ENCODE data around the gene SELL. TPM values are rescaled to one million over a fixed set of nuclear protein-coding genes. Genes with fewer than 3 reads are reported as not detected.

SELL gene
- total RNA-seq, 1 donor = not detected

- no peak for DNase-seq (ENCODE audit: low read depth)
- H3K4me3 ChIP-seq (ENCODE audit: low read depth, low read length) = no peak overlapping the region
- no peak for TF ChIP-seq CTCF (IDR thresholded peaks at IDR 0.05; ENCODE audit: insufficient read depth, low read depth, low read length)
Observed at GRCh38 chr1:169707912-169708604, 3.4 kb downstream of the SELL start.

- DNase-seq (ENCODE audit: low read depth) = no peak
- no peak overlapping the region for H3K4me3 ChIP-seq (ENCODE audit: low read depth, low read length)
- TF ChIP-seq CTCF (IDR thresholded peaks at IDR 0.05; ENCODE audit: insufficient read depth, low read depth, low read length) = no peak
Observed at GRCh38 chr1:169704797-169705196, 6.6 kb downstream of the SELL start.

GRCh38 chr1:169701261-169702005, 10.0 kb downstream of the SELL start:
- TF ChIP-seq CTCF (IDR thresholded peaks at IDR 0.05; ENCODE audit: insufficient read depth, low read depth, low read length) = no peak
- no peak for DNase-seq (ENCODE audit: low read depth)
- H3K4me3 ChIP-seq (ENCODE audit: low read depth, low read length) = no peak overlapping the region

GRCh38 chr1:169699707-169700106, 11.7 kb downstream of the SELL start:
- no peak overlapping the region for H3K4me3 ChIP-seq (ENCODE audit: low read depth, low read length)
- DNase-seq (ENCODE audit: low read depth) = no peak
- no peak for TF ChIP-seq CTCF (IDR thresholded peaks at IDR 0.05; ENCODE audit: insufficient read depth, low read depth, low read length)

- H3K4me3 ChIP-seq (ENCODE audit: low read depth, low read length) = no peak overlapping the region
- DNase-seq (ENCODE audit: low read depth) = no peak
- TF ChIP-seq CTCF (IDR thresholded peaks at IDR 0.05; ENCODE audit: insufficient read depth, low read depth, low read length) = no peak
Observed at GRCh38 chr1:169698976-169699375, 12.4 kb downstream of the SELL start.

- DNase-seq (ENCODE audit: low read depth) = no peak
- no peak for TF ChIP-seq CTCF (IDR thresholded peaks at IDR 0.05; ENCODE audit: insufficient read depth, low read depth, low read length)
- no peak overlapping the region for H3K4me3 ChIP-seq (ENCODE audit: low read depth, low read length)
Observed at GRCh38 chr1:169697755-169698154, 13.7 kb downstream of the SELL start.

Measured in fibroblast of villous mesenchyme (primary cell).